ENCODE measurements around the gene LINC00632. TPM values are rescaled to one million over a fixed set of nuclear protein-coding genes. Genes with fewer than 3 reads are reported as not detected.

LINC00632 gene
- total RNA-seq, 1 donor from 2014 or later, result 3.1 TPM

GRCh38 chrX:140765043-140765784, 55.7 kb downstream of the LINC00632 start:
- no peak for ATAC-seq

GRCh38 chrX:140766024-140766611, 56.6 kb downstream of the LINC00632 start:
- no peak for ATAC-seq

- no peak for ATAC-seq
Measured at GRCh38 chrX:140767646-140768045, 58.1 kb downstream of the LINC00632 start.

GRCh38 chrX:140775211-140775610, 65.7 kb downstream of the LINC00632 start:
- no peak for ATAC-seq

- no peak for ATAC-seq
Measured at GRCh38 chrX:140776320-140776719, 66.8 kb downstream of the LINC00632 start.

GRCh38 chrX:140794642-140795041, 85.1 kb downstream of the LINC00632 start:
- no peak for ATAC-seq

GRCh38 chrX:140799216-140799615, 89.7 kb downstream of the LINC00632 start:
- ATAC-seq, result no peak

- ATAC-seq, result no peak
Measured at GRCh38 chrX:140804292-140804691, 94.7 kb downstream of the LINC00632 start.

- no peak for ATAC-seq
Measured at GRCh38 chrX:140815868-140816267, 106.3 kb downstream of the LINC00632 start.

GRCh38 chrX:140817943-140818342, 108.4 kb downstream of the LINC00632 start:
- ATAC-seq, result no peak

- no peak for ATAC-seq
Measured at GRCh38 chrX:140821280-140821679, 111.7 kb downstream of the LINC00632 start.

- no peak for ATAC-seq
Measured at GRCh38 chrX:140822184-140822583, 112.6 kb downstream of the LINC00632 start.

GRCh38 chrX:140822861-140823260, 113.3 kb downstream of the LINC00632 start:
- ATAC-seq, result no peak

- no peak for ATAC-seq
Measured at GRCh38 chrX:140836874-140837273, 127.3 kb downstream of the LINC00632 start.

Other genes with a start within 250 kb of the LINC00632 start
- gene SOX3, start 204.7 kb upstream of the LINC00632 start, total RNA-seq, result not detected

All from esophagus mucosa (tissue), 1 donor.